HG02938 (cell line): ENCODE data around the gene MTX1.
"Not testable (repeated sequence)": the region's sequence is repeated elsewhere in the genome, so short reads cannot be mapped to it uniquely, and the experiment has no call there.

ENCODE experiments used
- ATAC-seq: cut with Tn5 transposase; IDR thresholded peaks from one replicate; pipeline ENCODE4 v1.9.1; 2021; ENCODE audit warnings: mild to moderate bottlenecking, moderate library complexity; ENCODE audit not compliant: unreplicated experiment

Gene MTX1

GRCh38 chr1:155206891-155207805 lies 1.3 kb upstream of the MTX1 start:
- ATAC-seq, result no peak

DNA sequence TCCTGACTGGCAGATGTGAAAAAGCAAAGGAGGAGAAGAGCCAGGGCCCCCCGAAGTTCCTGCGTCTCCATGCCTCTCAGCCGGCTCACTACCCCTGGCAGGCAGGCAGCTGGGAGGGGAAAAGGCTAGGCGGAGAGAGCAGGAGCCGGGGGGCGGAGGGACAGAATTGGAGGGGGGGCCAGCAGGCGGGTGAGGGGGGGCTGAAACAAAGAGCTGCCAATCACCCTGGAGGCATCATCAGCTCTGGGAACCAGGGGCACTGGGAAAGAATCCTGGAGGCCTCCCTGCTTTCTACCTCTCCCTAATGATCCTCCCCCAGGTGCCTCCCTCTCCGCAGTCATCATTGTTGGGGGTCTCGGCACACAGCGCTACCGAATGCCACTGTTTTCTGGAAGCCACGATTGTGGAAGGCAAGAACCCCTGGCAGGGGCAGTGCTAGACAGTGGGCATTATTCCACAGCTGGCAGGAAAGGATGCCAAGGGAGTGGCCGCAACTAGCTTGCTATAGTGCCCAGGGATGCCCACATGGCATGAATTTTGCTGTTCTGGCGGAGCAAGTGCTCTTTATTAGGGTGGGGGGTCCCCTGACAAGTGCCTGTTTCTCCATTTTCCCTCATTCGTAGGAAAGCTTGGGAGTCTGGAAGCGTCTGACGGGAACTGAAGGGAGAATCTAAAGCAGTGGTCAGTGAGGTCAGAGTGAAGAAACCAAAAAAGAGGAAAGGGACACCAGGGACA lies 522 bp upstream of the MTX1 start, which contains the start of gene THBS3:
TSS of gene THBS3 (minus strand) at position 92 of the 735 bp plus-strand sequence. CDS start at position 71, 21 bp downstream.
- no peak for ATAC-seq

DNA sequence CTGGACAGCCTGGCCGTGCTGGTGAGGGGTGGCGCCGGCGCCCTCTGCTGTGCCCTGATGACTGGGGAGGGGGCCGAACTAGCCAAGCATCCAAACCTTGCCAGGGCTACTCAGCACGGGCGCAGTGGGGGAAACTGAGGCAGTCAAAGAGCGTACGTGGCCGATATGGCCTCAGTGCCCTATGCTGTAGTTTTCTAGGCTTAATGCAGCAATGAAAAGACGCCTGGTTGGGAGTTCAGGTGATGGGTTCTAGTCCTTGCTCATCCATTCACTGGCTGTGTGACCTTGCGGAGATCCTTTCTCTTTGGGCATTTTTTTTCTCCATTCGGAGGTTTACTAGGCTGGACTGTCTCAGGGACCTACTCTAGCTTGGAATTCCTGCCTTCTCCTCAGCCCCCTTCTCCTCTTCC lies 822 bp downstream of the MTX1 start:
- ATAC-seq, result no peak

GRCh38 chr1:155210314-155211104 lies 2.0 kb downstream of the MTX1 start:
- no peak for ATAC-seq

DNA sequence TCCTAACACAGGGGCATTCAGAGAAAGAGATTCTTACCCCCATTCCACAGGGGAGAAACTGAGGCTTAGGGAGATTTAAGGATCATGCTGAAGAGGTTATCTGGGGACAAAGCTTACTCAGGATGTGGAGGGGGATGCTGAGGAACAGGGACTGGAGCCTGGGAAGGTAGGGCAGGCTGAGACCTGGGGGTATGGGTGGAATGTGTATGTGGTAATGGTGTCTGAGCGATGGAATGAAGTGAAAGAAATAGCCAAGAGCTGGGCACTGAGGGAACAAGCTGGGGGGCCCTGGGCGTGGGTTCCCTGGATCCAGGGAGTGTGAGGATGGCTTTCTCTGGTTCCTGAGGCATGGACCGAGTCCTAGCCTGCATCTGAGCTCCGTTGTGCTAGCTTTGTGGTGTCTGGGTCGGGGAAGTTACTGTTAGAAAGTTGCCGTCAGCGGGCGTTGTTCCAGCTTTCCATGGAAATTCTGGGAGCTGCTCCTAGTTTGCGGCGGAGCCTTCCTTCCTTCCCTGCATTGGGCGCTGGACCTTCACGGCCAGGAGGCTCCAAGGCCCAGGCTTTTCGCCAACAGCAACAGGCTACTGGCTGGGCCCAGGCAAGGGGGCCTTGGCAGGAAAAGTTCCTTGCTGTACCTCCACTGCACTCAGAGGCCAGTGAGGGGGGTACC lies 3.0 kb downstream of the MTX1 start:
- ATAC-seq, result not testable (repeated sequence)

GRCh38 chr1:155212051-155212440 lies 3.6 kb downstream of the MTX1 start:
- ATAC-seq, result not testable (repeated sequence)

DNA sequence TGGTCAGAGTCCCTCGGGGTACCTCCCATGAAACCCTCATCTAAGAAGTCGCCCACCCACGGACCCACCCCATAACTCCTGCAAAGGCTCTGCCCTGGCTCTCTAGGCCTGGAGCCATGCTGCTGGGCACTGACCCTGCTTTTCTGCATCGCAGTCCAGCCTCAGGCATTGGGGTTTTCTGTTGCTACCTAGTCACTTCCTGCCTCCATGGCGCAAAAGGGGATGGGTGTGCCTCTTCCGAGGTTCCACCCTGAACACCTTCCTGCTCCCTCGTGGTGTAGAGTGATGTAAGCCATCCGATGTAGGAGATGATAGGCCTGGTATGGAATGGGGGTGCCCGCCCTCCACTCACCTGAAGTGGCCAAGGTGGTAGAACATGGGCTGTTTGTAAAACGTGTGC lies 6.2 kb downstream of the MTX1 start:
- ATAC-seq, result not testable (repeated sequence)

- no peak for ATAC-seq
Observed at GRCh38 chr1:155218854-155219591, 10.5 kb downstream of the MTX1 start.

DNA sequence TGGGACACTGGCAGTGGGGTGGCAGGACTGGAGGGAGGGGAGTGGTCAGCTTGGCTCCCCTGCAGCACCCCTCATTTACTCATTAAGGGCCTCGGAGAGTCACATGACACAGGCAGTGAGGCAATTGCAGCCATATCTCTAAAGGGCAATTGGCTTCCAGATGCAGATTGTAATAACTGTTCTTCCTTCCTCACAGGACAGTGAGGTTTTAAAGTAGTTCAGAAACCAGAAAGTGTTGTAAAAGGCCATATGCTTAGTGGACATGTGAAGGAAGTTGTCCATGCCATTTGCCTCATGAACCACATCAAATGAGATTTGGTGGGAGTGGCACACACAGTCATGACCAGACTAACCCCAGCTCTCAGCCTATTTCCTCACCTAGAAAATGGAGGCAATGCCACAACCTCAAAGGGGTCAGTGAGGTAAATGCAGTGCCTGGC lies 11.1 kb downstream of the MTX1 start:
- ATAC-seq, result no peak

- not testable (repeated sequence) for ATAC-seq
Observed at GRCh38 chr1:155220211-155220965, 11.9 kb downstream of the MTX1 start.

- ATAC-seq, result no peak
Observed at GRCh38 chr1:155223047-155223446, 14.6 kb downstream of the MTX1 start.

DNA sequence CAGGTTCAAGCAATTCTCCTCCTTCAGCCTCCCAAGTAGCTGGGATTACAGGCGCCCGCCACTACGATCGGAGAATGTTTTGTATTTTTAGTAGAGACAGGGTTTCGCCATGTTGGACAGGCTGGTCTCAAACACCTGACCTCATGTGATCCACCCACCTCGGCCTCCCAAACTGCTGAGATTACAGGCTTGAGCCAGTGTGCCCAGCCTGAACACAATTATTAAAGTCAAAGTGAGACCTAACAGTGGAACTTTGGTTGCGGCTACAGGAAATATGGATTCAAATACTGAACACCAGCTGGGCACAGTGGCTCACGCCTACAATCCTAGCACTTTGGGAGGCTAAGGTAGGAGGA lies 16.9 kb downstream of the MTX1 start:
- ATAC-seq, result not testable (repeated sequence)

DNA sequence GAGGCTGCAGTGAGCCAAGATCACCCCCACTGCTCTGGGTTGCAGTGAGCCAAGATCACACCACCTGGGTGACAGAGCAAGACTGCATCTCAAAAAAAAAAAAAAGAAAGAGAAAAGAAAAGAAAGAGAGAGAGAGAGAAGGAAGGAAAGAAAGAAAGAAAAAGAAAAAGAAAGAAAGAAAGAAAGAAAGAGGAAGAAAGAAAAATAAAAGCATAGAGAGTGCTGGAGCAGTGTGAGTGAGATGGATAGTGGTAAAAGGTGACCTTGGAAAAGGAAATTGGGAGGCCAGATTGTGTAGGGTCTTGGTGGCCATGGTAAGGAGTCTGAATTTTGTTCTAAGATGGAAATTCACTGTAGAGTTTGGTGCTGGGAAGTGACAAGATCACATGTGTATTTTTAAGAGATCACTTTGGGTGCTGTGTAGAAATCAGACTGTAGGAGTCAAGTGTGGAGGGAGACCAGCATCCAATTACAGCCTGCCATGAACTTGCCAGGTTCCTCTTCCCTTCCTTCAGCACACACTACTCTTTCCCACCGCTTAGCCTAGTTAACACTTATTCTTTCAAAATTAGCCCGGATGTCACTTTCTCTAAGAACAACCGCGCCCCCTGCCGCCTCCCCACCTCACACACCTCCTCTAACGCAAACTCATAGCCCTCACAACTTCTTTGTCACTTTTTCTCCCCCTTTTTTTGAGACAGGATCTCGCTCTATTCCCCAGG lies 17.9 kb downstream of the MTX1 start:
- ATAC-seq, result no peak

DNA sequence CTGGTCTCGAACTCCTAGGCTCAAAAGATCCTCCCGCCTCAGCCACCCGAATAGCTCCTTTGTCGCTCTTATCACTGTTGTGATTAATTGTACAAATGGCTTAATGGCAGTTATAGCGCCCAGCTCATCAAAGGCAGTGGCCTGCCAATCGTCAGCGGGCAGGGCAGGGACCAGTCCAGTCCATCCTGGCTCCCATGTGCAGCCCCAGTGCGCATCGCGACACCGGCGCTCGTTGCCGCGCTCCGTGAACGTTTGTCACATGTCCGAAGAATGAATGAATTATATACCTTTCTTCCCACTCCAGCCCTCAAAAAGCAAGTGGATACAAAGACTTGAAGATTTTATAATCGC lies 18.4 kb downstream of the MTX1 start:
- no peak for ATAC-seq

DNA sequence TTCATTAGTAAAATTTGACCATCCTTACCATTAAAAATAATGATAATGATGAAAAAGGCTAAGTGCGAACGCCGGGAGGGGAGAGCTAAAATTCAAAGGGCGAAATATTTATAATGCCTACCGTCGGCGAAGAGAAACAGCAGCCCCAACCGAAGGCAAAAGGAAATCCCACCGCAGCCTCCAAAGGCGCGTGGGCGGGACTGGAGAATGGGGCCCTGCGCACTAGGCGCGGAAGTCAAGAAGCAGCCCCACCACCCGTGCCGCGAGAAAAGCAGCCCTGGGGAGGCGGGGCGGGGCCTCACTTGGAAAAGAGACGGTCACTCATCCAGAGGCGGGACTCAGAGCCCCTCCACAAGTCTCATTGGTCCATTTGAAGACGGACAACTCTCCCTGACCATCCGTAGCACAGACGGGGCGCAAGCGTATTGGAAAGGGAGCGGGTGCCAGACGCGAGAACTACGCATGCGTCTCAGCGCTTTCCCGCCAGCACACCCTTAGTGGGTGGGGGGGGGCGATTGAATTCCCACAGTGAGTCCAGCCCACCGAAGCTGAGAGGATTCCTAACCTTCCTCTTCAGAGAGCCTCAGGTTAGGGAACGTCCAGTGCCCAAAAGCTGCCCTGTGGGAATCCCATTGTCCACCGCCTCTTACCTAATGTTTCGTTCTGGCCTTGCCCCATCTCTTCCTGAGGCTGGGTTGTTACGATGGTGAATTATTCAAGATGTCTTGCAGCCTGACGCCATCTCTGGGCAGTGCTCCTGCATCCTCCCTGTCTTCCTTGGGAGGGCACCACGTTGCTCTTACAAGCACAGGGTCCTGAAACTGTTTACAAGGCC lies 19.0 kb downstream of the MTX1 start:
- ATAC-seq, result peak; percentile 89

- no peak for ATAC-seq
Observed at GRCh38 chr1:155228096-155228427, 19.6 kb downstream of the MTX1 start.

DNA sequence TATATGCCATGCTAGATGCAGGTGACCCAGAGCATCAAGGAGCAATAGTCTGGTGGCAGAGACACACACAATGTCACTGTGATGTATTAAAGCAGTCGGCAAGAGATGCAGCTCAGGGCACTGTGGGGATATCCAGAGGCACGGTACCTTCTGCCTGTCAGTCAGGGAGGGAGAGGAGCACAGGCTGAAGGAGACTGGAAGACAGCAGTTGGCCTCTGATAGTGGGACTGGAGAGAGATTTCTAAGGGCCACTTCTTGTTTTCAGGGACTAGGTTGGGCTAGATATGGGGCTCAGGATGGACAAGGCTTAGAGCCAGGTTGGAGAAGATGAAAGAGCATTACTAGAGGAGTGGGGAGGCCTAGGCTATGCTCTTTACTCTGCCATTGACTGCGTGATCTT lies 22.8 kb downstream of the MTX1 start:
- not testable (repeated sequence) for ATAC-seq
